Measurements from ENCODE around the gene ODF2L.

ODF2L gene, protein sequence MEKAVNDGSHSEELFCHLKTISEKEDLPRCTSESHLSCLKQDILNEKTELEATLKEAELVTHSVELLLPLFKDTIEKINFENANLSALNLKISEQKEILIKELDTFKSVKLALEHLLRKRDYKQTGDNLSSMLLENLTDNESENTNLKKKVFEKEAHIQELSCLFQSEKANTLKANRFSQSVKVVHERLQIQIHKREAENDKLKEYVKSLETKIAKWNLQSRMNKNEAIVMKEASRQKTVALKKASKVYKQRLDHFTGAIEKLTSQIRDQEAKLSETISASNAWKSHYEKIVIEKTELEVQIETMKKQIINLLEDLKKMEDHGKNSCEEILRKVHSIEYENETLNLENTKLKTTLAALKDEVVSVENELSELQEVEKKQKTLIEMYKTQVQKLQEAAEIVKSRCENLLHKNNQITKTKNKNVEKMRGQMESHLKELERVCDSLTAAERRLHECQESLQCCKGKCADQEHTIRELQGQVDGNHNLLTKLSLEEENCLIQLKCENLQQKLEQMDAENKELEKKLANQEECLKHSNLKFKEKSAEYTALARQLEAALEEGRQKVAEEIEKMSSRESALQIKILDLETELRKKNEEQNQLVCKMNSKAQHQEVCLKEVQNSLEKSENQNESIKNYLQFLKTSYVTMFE

DNA sequence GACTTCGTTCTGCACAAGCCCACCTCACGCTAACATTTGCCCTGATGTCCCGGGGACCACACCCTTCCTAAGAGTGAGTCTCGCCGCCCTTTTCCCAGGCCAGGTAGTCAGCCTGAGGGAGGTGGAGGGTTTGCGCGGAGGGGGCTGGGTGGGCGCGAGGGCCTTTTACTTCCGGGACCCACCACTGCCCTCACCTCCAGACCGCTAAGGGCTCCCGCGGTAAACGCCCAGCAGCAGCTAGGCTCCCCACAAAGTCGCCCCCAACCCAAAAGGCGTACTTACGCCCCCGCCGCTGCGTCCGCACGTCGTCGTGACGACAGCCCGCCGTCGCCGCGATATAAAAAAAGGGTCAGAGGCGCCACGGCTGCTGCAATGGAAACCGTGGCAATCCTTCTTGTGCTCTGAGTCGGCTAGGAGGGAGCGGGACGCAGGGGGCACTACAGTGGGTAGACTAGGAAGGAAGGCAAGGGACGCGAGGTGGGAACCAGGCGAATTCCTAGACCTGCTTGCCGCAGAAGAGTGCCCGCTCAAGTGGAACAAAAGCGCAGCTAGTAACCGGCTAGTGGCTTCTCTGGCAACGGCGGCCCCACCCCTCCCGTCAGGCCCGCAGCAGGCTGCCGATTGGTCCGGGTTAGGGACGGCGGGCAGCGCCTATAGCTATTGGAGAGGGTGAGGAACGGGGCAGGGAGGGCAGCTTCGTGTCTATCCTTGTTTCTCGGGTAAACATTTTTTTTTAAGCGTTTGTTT lies at the start of gene ODF2L:
ODF2L (minus strand) TSS at position 573 of the 747 bp plus-strand sequence. CDS start 9,296 bp downstream, outside the sequence.
- DNase-seq (ENCODE audit: low read depth, low spot score) = peak; percentile 91

DNA sequence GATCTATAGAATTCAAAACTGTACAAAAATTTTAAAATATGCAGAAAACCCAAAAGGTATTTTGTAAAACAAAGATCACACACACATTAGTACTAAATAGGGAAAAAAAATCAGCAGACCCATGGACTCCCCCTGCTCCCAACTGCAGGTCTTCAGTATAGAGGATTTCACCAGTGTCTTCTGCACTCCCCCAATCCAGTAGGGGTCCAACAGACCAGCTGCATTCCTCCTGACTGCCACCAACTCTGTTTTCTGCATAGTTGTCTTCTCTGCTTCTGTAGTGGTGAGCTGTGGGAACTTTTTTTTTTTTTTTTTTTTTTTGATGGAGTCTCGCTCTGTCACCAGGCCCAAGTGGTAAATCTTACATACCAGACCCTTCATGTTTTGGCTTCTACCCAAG lies 49.8 kb upstream of the ODF2L start:
- DNase-seq (ENCODE audit: low read depth, low spot score) = no peak

DNA sequence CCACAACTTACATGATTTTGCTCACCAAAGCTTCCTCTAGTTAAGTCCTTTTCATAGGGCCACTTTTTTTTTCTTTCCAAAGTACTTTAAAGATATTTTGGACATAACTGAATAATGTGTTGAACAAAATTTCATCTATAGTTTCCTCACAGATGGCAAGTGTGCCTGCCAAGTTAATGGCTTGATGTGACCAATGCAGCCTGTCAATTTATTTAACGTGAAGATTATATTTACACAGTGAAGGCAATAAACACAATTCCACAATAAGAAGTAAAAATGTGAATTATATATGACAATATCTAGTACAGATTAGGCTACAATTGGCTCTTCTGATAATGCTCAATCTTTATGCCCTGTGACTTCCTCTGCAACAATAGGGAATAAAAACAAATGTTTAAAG lies 45.9 kb upstream of the ODF2L start:
- no peak for DNase-seq (ENCODE audit: low read depth, low spot score)

DNA sequence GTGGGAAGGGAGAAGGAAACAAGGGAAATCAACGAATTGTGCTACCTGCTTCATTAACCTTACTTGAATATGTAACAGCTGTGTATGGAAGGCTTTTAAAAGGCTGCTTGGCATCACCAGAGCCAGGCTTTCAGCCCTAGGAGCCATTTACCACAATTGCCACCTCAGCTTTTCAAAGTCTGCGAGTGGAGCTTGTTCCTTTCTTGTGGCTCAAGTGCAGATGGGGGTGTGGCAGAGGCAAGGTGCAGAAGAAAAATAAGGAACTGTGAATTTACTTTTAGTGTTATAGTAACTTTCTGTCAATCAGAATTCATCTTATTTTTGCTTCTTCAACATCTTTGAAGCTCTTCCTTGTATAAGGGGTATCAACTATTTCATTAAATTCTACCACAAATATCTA lies 45.5 kb upstream of the ODF2L start:
- no peak for DNase-seq (ENCODE audit: low read depth, low spot score)

DNA sequence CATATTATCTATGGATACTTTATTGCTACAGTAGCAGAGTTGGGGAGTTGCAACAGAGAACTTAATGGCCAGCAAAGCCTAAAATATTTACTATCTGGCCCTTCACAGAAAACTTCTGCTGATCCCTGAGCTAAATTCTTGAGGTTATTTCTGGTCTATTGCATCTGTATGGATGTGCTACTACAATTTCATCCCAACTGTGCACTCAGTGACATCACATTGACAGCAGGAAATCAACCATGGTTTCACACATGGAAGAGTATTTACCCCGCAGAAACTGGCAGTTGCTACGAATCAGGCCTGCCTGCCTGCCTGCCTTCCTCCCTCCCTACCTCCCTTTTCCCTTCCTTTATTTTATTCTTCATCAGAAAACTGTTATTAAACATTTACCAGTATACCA lies 39.9 kb upstream of the ODF2L start:
- DNase-seq (ENCODE audit: low read depth, low spot score) = no peak

DNA sequence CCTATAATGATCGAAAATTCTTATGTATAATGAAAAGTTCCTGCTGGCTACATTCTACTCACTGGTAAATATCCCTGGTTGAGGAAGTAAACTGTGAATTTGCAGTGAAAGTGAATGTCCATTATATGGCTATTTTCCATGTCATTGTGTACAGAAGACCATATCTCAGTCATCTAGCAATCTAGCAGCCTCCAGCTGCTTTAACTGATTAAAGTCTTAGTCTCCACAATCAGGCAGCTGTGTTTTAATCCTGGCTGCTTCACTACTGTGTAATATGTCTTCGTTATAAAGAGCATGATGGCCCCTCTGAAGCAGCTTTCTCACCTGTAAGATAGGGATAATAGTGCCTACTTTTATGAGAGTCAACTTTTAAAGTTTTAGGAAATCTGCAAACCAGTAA lies 39.2 kb upstream of the ODF2L start:
- no peak for DNase-seq (ENCODE audit: low read depth, low spot score)

DNA sequence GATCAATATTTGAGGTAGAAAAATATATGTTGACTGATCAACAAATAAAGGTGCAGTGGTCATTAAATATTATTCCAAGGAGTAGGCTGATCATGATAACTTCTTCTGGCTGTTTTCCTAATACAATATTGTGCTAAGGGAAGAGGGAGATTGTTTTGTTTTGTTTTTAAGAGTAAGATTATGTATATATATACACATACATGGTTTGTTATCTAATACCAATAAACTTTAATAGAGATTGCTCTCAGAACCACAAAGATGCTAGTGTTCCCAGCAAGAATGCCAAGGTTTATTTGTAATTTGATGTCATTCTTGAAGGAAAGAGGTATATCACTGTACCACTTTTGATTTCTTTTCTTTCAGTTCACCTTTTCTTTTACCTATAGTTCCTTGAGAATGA lies 37.9 kb upstream of the ODF2L start:
- no peak for DNase-seq (ENCODE audit: low read depth, low spot score)

DNA sequence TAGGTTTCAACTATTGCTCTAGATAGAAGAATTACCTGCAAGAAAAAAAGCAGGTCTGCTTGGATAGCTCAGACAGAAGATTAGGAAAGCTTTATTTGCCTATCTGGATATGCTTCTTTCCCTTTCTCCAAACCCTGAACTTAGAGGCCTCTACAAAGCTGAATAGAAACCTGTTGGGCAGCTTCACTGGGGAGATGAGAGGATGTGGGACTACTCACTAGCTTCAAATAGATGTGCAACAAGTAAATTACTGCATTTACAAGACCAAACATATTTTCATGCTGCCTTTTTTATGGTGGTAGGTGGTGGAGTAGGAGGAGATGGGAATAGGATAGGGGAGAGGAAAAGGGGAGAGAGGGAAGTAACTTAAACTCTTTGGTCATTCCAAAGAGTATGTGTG lies 34.3 kb upstream of the ODF2L start:
- no peak for DNase-seq (ENCODE audit: low read depth, low spot score)

DNA sequence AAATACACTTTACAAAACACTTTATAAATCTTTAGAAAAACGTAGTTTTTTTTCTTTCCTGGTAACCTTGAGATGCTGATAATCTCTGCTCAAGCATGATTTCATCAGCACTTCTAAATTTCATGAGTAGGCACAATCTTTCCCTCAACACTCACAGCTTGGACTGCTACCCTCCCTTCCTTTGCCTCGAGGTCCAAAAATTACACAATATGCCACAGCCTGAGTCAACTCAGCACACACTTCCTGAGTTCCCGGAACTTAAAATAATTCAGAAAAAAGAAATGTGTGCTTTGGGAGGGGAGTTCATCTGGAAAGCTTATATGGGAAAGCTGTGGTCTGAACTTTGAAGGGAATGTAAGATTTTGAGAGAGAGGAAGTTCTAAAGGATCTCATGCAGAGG lies 33.7 kb upstream of the ODF2L start:
- no peak for DNase-seq (ENCODE audit: low read depth, low spot score)

DNA sequence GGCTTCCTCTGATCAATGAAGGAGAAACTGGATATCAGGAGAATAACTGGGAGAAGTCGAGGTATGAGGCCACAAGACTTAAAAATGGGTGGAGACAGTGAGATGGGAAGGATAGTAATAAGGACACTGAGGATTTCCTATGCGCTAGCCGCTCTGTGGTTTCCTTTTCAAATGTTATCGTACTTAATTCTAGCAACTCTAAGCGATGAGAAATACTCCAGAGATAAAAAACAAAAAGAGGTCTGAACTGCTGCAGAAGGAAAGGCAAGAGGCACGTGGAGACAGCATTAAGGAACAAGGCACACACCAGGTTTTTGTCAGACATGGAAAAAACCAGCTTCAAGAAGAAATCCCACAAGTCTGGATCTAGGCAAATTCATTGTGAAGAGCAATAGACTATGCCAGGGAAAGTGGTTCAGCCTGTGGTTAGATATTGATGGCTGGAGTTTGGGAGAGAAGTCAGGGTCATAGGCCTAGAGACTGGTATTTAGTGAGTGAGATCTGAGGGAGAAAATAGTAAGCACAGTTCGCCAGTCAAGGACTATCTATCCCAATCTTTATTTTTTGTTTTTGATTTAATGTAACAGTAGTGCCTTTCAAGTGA lies 33.1 kb upstream of the ODF2L start:
- no peak for DNase-seq (ENCODE audit: low read depth, low spot score)

DNA sequence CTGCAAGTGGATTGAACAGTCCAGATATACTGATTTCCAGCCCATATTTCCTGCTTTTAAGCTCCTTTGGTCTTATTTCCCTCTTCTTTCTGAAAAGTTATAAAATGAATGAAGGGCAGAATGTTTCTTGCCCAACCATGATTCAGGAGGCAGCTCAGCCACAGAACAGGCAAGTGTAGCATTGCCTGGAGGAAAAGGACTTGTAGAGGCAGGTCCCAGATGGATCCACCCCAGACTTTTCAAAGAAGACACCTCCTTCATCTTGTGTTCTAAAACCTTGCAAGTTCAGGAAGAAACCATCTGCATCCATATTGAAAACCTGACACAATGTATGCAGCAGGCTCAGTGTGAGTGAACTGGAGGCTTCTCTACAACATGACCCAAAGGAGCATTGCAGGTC lies 27.8 kb upstream of the ODF2L start, which contains the start of gene CLCA2:
CLCA2 (plus strand) TSS at position 299 of the 400 bp plus-strand sequence; CDS start at position 376, 77 bp downstream.
- no peak for DNase-seq (ENCODE audit: low read depth, low spot score)

DNA sequence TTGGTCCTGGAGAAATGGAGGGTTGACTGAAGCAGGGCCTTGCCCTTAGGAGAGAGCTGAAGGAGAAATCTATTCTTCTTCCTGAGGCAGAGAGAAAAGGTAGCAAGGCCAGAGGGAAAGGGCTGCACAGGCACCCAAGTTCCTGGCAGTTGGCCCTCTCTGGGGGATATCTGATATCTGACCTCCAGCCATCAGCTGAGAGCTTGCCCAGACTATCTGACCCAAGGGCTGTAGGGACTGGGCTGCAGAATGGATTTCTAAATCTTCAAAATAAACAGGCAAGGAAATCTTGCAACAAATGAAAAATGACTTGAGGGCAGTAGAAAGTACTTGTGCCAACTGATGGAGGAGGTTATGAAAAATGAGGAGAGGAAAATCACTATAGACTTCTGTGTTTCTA lies 27.4 kb upstream of the ODF2L start:
- DNase-seq (ENCODE audit: low read depth, low spot score) = no peak

DNA sequence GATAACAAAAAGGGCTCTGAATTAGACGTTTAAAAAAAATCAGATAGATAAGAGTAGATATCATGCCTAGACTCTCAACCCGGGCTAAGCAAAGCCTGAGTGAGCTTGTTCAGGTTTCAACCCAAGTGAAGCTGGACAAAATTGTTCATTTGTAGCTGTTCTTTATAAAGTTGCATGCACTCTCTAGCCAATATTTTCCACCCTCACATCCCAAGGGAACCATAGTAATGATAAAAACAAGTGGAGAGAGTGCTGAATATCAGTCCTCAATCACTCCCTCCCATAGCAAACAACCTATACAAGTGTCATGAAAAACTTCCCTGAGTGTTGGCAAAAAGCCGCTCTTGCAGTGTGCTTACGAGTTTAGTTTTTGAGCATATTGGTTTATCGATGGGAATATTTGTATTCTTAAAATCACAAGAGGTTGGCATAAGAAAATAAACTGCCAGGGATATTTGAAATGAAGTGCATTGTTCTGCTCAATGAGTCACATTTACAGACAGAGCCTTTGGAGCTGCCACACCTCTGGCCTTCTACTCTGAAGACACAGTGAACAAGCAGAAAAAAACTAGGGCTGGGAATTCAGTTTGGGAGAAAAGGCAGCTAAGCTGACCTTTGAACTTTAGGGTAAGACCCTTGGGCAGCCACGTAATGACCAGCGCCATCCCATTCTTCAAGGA lies 25.6 kb upstream of the ODF2L start:
- DNase-seq (ENCODE audit: low read depth, low spot score) = no peak

DNA sequence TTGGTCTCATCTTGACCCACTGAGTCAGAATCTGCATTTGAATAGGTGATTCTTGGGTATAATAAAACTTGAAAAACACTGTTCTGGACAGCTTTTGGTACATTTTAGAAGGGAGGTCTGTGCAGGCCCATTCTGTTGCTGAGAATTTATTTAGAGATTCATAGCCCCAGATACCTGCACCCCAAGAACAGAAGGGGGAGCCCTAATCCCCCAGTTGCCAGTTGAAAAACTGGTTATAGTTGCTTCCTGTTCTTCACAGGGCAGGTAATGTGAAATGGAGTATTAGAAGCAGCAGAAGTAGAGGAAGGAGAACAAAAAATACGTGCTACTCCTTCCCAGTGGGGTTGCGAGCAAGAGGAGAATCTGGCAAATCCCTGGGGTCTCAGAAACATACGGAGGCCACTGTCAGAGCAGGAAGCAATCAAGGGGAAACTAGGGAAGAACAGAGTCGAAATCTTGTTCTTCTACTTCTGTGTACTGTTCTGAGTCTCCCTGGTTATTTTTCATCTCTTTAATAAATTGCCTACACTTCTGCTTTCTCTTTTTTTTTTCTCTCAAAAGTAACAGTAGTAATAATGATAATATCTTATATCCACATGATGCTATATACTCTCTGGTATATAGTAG lies 23.3 kb upstream of the ODF2L start:
- DNase-seq (ENCODE audit: low read depth, low spot score) = no peak

DNA sequence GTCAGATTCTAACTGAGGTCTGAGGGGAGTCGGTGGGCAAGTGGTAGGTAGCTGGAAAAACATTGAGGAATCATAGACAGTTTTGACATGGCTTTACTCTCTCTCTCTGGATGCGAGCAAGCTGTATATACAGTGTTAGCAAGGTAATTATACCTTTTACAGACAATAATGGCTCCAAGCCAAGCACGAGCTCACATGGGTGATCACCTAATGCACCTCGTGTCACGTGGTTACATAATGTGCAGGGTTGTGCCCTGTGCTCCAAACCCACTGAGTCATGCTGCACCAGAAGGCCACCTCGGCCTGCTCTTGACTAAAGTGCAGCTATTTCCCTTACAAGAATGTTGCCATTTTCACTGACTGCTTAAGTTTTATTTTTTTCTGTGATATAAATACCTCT lies 20.2 kb upstream of the ODF2L start:
- DNase-seq (ENCODE audit: low read depth, low spot score) = no peak

DNA sequence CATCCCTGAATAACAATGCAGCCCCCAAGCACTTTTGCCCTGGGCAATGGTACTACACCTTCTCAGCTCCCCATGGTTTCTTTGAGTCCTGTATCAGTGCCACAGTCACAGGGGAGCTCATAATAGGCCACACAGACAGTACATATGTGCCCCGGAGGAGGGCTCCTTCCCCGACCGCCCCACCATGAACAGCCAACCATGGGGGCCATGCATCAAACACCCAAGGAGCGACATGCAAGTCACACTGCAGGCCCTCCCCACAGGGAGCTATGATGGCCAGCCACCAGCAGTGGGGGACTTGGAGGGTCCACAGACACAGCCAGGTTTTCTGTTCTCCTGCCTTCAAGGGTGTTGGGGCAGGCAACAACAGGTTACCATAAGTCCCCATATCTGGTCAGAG lies 14.8 kb upstream of the ODF2L start:
- peak; percentile 3 for DNase-seq (ENCODE audit: low read depth, low spot score)

DNA sequence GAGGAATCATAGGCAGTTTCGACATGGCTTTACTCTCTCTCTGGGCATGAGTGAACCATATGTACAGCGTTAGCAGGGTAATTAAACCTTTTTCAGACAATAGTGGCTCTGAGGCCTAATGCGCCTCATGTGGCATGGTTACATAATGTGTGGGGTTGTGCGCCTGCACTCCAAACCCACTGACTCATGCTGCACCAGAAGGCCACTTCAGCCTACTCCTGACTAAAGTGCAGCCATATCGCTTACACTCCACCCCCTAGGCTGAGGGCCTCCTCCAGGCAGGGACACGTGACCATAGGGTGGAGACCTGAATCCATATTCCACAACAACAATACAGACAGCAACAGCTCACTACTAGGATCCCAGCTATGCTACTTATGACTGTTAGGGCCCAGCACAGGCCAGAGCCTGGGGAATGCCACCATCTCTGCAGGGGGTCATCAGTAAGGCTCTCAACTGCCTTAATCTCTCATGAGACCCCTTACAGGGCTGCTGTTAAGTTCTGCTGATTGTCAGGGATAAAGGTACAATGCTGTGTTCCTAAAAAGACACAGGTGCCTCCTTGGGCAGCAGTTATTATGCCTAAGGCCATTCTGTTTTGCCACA lies 13.4 kb upstream of the ODF2L start:
- DNase-seq (ENCODE audit: low read depth, low spot score) = peak; percentile 24

DNA sequence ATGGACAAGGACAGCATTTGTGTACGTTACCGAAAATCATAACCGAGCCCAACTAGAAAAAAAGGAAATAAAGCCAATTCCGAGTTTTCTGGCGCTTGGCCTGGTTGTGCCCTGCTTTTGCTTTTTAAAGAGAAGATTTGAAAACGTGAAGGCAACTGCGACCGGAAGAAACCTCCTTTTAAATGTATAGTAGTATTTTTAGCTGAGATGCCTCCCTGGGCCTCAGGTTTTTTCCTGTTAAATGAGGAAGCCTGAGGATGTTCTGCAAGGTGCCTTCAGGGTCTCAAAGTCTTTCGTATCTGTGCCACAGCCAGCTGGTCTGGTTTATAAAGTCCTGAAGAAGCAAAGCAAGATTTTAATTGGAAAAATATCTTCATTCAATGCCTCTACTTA lies 371 bp upstream of the ODF2L start:
- DNase-seq (ENCODE audit: low read depth, low spot score) = no peak

DNA sequence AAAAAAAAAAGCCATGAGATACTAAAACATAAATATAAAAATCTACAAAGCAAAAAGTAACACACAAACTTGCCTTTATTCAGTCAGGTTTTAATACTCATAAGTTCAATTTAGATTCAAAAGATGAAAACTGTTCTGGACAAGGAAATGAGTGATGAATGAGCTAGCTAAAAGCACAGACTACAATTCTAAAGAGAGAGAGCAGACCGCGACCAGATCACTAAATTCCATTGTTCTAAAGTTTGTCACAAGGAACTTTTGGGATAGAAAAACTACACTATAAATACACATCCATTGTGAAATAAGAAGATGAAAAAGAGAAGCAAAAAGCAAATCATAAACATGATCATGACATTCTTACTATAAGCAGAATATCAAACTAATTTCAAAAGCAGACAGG lies 1.7 kb downstream of the ODF2L start:
- no peak for DNase-seq (ENCODE audit: low read depth, low spot score)

DNA sequence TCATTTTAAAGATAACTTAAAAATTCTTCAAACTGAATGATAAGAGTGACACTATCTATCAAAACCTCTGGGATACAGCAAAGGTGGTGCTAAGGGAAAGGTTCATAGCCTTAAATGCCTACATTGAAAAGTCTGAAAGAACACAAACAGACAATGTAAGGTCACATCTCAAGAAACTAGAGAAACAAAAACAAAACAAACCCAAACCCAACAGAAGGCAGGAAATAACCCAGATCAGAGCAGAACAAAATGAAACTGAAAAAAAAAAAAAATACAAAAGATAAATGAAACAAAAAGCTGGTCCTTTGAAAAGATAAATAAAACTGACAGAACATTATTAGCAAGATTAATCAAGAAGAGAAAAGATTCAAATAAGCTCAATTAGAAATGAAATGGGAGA lies 6.8 kb downstream of the ODF2L start:
- DNase-seq (ENCODE audit: low read depth, low spot score) = no peak

DNA sequence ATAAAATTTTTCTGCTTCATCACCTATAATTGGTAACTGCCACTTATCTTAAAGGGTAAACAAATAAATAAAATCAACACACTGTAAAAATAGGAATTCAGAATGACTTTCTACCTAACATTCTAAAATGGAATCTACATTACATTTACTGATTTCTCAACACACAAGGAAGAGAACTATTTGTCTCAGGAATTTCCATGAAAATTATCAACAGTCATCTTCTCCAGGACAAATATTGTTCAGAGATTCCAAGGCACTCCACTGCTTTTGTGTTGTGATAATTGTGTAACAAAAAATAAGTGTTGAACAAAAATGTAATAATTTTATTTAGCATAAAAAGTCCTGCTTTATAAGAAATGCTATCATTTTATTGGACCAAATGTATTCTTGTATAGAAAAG lies 7.3 kb downstream of the ODF2L start:
- DNase-seq (ENCODE audit: low read depth, low spot score) = no peak

All from ELF-1 (cell line).